H9 (cell line): ENCODE data around the gene CCDC33. TPM values are rescaled to one million over a fixed set of nuclear protein-coding genes. Genes with fewer than 3 reads are reported as not detected.

ENCODE experiments used
- DNase-seq: peaks from one replicate; pipeline ENCODE4 v3.0.0-alpha.2; 2017
- H2AFZ ChIP-seq: one replicate; pipeline ENCODE4 v1.6.1; 2013; ENCODE audit warnings: mild to moderate bottlenecking, low read length, control low read depth, moderate library complexity
- H2AK5ac ChIP-seq: 2 replicates; pipeline ENCODE4 v1.6.1; 2013; ENCODE audit warnings: low read length, control low read depth, mixed read lengths; ENCODE audit not compliant: insufficient read length
- H2BK120ac ChIP-seq: one replicate; pipeline ENCODE4 v1.6.1; 2013; ENCODE audit warnings: low read depth, mild to moderate bottlenecking, low read length, control low read depth, inconsistent platforms; ENCODE audit not compliant: poor library complexity, severe bottlenecking
- H2BK12ac ChIP-seq: 2 replicates; pipeline ENCODE4 v1.6.1; 2013; ENCODE audit warnings: low read length, control low read depth, mixed read lengths, low read depth; ENCODE audit not compliant: insufficient read length
- H2BK15ac ChIP-seq: 2 replicates; pipeline ENCODE4 v1.6.1; 2013; ENCODE audit warnings: low read depth, low read length, control low read depth
- H2BK20ac ChIP-seq: one replicate; pipeline ENCODE4 v1.6.1; 2013; ENCODE audit warnings: low read depth, mild to moderate bottlenecking, low read length, control low read depth, inconsistent platforms; ENCODE audit not compliant: poor library complexity, severe bottlenecking
- H2BK5ac ChIP-seq: 2 replicates; pipeline ENCODE4 v1.6.1; 2013; ENCODE audit warnings: low read length, control low read depth, mixed read lengths; ENCODE audit not compliant: insufficient read length
- H3K14ac ChIP-seq: 2 replicates; pipeline ENCODE4 v1.6.1; 2013; ENCODE audit warnings: low read length, control low read depth; ENCODE audit not compliant: insufficient read depth
- H3K18ac ChIP-seq: 2 replicates; pipeline ENCODE4 v1.6.1; 2013; ENCODE audit warnings: low read depth, mild to moderate bottlenecking, mixed read lengths, low read length, control low read depth; ENCODE audit not compliant: insufficient read length
- H3K23ac ChIP-seq: 2 replicates; pipeline ENCODE4 v1.6.1; 2013; ENCODE audit warnings: low read length, control low read depth, mixed read lengths, low read depth; ENCODE audit not compliant: insufficient read length
- H3K23me2 ChIP-seq: 2 replicates; pipeline ENCODE4 v1.6.1; 2013; ENCODE audit warnings: low read depth, mild to moderate bottlenecking, mixed read lengths, low read length, control low read depth; ENCODE audit not compliant: insufficient read length, poor library complexity, severe bottlenecking
- H3K27ac ChIP-seq: 2 replicates; pipeline ENCODE4 v1.5.1; 2013; ENCODE audit warnings: low read length, control low read depth, mixed read lengths, low read depth; ENCODE audit not compliant: insufficient read length
- H3K27me3 ChIP-seq: 2 replicates; pipeline ENCODE4 v1.6.1; 2013; ENCODE audit warnings: low read length, control low read depth, inconsistent platforms; ENCODE audit not compliant: insufficient read depth
- H3K4ac ChIP-seq: 2 replicates; pipeline ENCODE4 v1.6.1; 2013; ENCODE audit warnings: low read depth, mild to moderate bottlenecking, control low read depth, inconsistent platforms, low read length, moderate library complexity
- H3K4me1 ChIP-seq: 2 replicates; pipeline ENCODE4 v1.6.1; 2013; ENCODE audit warnings: low read length, control low read depth, inconsistent platforms; ENCODE audit not compliant: insufficient read depth
- H3K4me2 ChIP-seq: 2 replicates; pipeline ENCODE4 v1.6.1; 2013; ENCODE audit warnings: low read length, control low read depth, mixed read lengths; ENCODE audit not compliant: insufficient read length, insufficient read depth
- H3K56ac ChIP-seq: 2 replicates; pipeline ENCODE4 v1.6.1; 2013; ENCODE audit warnings: low read depth, mild to moderate bottlenecking, mixed read lengths, low read length, control low read depth; ENCODE audit not compliant: insufficient read length
- H3K79me1 ChIP-seq: 2 replicates; pipeline ENCODE4 v1.6.1; 2013; ENCODE audit warnings: low read depth, mild to moderate bottlenecking, moderate library complexity, low read length, control low read depth, inconsistent platforms; ENCODE audit not compliant: insufficient read depth, poor library complexity, severe bottlenecking
- H3K79me2 ChIP-seq: 2 replicates; pipeline ENCODE4 v1.6.1; 2013; ENCODE audit warnings: low read length, control low read depth, inconsistent platforms; ENCODE audit not compliant: insufficient read depth
- H3K9ac ChIP-seq: 2 replicates; pipeline ENCODE4 v1.6.1; 2013; ENCODE audit warnings: low read length, control low read depth, mixed read lengths; ENCODE audit not compliant: insufficient read length; ENCODE audit errors: extremely low read depth
- H3K9me3 ChIP-seq: one replicate; pipeline ENCODE4 v1.6.1; 2013; ENCODE audit warnings: low read depth, low read length, inconsistent platforms; ENCODE audit not compliant: control insufficient read depth
- H3T11ph ChIP-seq: one replicate; pipeline ENCODE4 v1.6.1; 2013; ENCODE audit warnings: mild to moderate bottlenecking, low read length, control low read depth, inconsistent platforms
- H4K20me1 ChIP-seq: one replicate; pipeline ENCODE4 v1.6.1; 2013; ENCODE audit not compliant: control insufficient read depth, insufficient read length, insufficient read depth
- H4K5ac ChIP-seq: 2 replicates; pipeline ENCODE4 v1.6.1; 2013; ENCODE audit warnings: low read depth, mild to moderate bottlenecking, mixed read lengths, low read length, control low read depth; ENCODE audit not compliant: insufficient read length
- H4K8ac ChIP-seq: replicated peaks from 2 replicates; pipeline ENCODE4 v1.6.1; 2013; ENCODE audit warnings: low read length, control low read depth, mixed read lengths, low read depth; ENCODE audit not compliant: insufficient read length
- H4K91ac ChIP-seq: 2 replicates; pipeline ENCODE4 v1.6.1; 2013; ENCODE audit warnings: low read depth, mild to moderate bottlenecking, moderate library complexity, mixed read lengths, low read length, control low read depth; ENCODE audit not compliant: insufficient read length
- H3K27ac Mint-ChIP-seq, 3 experiments: 2 replicates in 2 of 3; 3 replicates in 1 of 3; pipeline ENCODE4 v1.8.0; 2020 to 2021; ENCODE audit warnings: mixed read lengths in 3 of 3, mild to moderate bottlenecking in 1 of 3, moderate library complexity in 1 of 3
- H3K27me3 Mint-ChIP-seq: 2 replicates; pipeline ENCODE4 v1.8.0; 2021; ENCODE audit warnings: low read depth, mild to moderate bottlenecking, moderate library complexity, mixed read lengths
- H3K36me3 Mint-ChIP-seq, 3 experiments: 2 replicates in 2 of 3; 3 replicates in 1 of 3; pipeline ENCODE4 v1.8.0; 2020 to 2021; ENCODE audit warnings: low read depth in 3 of 3, mixed read lengths in 3 of 3; ENCODE audit not compliant: insufficient read depth in 1 of 3
- H3K4me1 Mint-ChIP-seq, 2 experiments: 2 replicates each; pipeline ENCODE4 v1.8.0; 2020; ENCODE audit warnings: mixed read lengths in 2 of 2
- H3K4me3 Mint-ChIP-seq, 2 experiments: 2 replicates in 1 of 2; 3 replicates in 1 of 2; pipeline ENCODE4 v1.8.0; 2020 to 2021; ENCODE audit warnings: mild to moderate bottlenecking in 2 of 2, mixed read lengths in 2 of 2, moderate library complexity in 1 of 2
- H3K9me3 Mint-ChIP-seq, 2 experiments: 2 replicates in 1 of 2; 3 replicates in 1 of 2; pipeline ENCODE4 v1.8.0; 2020; ENCODE audit warnings: mild to moderate bottlenecking in 2 of 2, mixed read lengths in 2 of 2, moderate library complexity in 1 of 2
- CTCF ChIP-seq: fragments of 200-600 bp; sonication (generic); conservative IDR thresholded peaks from 3 replicates; pipeline ENCODE4 v1.8.0; 2021; ENCODE audit warnings: antibody characterized with exemption, mild to moderate bottlenecking
- WGBS: extraction: QIAGEN DNeasy Blood & Tissue Kit; methylation state at CpG from one replicate; pipeline ENCODE4 v1.1.7; 2013; ENCODE audit warnings: missing lambda C conversion rate, low lambda C conversion rate, mixed read lengths; ENCODE audit not compliant: insufficient read length; ENCODE audit errors: extremely low coverage; 5-methylcytosine and 5-hydroxymethylcytosine counted together
- total RNA-seq: library from RNA; stranded (reverse); gene quantifications from 2 replicates; pipeline ENCODE4 v1.2.1, GENCODE V29; 2021

The CCDC33 gene
- total RNA-seq, 1 experiment from 2014 or later, result 4.6 TPM

GRCh38 chr15:74270854-74271520 is 34.9 kb downstream of the CCDC33 start:
- Histone ChIP-seq H3K23ac (no peak overlapping the region), H3K4me1 (no peaks in the 10 kb centered on the region), H3K27ac (no peak overlapping the region), H4K5ac (no peak overlapping the region), H3K4me2 (no peak overlapping the region), H3K4ac (no peak overlapping the region), H3K14ac (no peak overlapping the region), H4K20me1 (no peaks in the 10 kb centered on the region), H3K56ac (no peak overlapping the region), H4K91ac (no peak overlapping the region), H2BK120ac (no peak overlapping the region), H2AFZ (no peak overlapping the region), H3K79me2 (no peaks in the 10 kb centered on the region), H3K23me2 (no peaks in the 10 kb centered on the region), H3K27me3 (no peaks in the 10 kb centered on the region), H2BK5ac (no peak overlapping the region), H3K79me1 (no peaks in the 10 kb centered on the region), H4K8ac (no peak overlapping the region), H3K9ac (no peak overlapping the region), H3T11ph (no peak overlapping the region), H2BK12ac (no peak overlapping the region), H2BK20ac (no peak overlapping the region), H2BK15ac (no peak overlapping the region), H3K9me3 (no peaks in the 10 kb centered on the region), H3K18ac (no peak overlapping the region), H2AK5ac (no peak overlapping the region)
- no peak overlapping the region for H3K4me3 Mint-ChIP-seq
- no peak for DNase-seq
- TF ChIP-seq CTCF, result no peak
- peaks cover 5 to 10% of the 10 kb centered on the region in 2 experiments for H3K4me1 Mint-ChIP-seq
- no peaks in the 10 kb centered on the region; a peak in 1 of 5 replicates for H3K9me3 Mint-ChIP-seq
- no CpG with 5 or more reads among the region's 14 CpGs for WGBS
- no peak overlapping the region for H3K27ac Mint-ChIP-seq
- peaks cover 41% of the 10 kb centered on the region for H3K27me3 Mint-ChIP-seq
- H3K36me3 Mint-ChIP-seq, result no peaks in the 10 kb centered on the region; a peak in 1 of 7 replicates
